Stimulated activated CD8-positive, alpha-beta memory T cell treated with anti-CD3 and anti-CD28 coated beads, Interleukin-4, amount 100 ng/mL, for 48 hours (primary cell): ENCODE data around the gene DNAH1.

Source experiments
- DNase-seq: peaks from one replicate; pipeline ENCODE4 v3.0.0-alpha.2; 2020

Gene DNAH1

DNA sequence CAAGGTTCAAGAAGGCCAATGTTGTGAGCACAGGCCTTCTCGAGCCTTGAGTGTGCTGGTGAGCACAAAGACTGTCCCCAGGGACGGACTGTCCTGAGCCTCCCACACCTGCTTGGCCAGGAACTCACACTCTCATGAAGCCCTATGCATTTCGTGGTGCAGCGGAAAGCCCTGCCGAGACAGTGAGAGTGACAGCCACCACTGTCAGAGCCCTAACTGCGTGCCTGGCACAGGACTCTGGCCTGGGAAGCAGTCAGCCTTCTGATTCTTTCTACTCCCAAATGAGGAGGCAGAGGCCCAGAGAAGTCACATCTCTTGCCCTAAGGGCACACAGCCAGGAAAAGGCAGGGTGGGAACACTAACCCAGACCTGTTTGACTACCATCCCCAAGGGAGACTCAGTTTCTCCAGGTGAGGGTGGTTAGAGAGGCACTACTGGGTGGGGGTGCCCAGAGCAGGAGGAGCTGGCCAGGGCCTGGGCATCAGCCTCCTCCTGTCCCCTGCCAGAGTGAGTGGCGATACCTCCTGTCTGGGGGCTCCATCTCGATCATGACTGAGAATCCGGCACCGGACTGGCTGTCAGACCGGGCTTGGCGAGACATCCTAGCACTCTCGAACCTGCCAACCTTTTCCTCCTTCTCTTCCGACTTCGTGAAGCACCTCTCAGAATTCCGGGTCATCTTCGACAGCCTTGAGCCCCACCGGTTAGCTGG, 78.0 kb downstream of the DNAH1 start:
- DNase-seq = no peak

DNA sequence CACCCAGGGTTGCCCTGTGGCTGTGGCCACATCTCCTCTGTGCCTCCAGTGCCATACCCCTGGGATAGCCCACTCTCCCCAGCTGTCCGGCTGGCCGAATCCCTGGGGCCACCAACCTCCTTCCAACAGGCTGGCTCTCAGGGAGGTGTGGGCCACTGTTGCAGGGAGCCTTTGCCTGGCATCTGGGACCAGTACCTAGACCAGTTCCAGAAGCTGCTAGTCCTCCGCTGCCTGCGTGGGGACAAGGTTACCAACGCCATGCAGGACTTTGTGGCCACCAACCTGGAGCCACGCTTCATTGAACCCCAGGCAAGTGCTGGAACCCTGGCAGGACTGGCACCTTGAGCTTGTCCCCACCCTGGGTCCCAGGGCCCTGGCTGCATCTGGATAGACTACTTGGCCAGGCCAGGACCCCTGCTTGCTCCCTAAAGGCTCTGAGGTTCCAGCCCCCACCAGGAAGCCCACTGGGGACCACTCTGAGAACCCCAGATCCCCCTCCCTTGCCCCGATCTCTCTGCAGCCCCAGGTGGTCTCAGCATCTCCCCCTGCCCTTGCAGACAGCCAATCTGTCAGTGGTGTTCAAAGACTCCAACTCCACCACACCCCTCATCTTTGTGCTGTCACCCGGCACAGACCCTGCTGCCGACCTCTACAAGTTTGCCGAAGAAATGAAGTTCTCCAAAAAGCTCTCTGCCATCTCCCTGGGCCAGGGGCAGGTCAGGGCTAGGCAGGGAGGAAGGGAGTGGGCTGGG, 78.8 kb downstream of the DNAH1 start:
- no peak for DNase-seq

DNA sequence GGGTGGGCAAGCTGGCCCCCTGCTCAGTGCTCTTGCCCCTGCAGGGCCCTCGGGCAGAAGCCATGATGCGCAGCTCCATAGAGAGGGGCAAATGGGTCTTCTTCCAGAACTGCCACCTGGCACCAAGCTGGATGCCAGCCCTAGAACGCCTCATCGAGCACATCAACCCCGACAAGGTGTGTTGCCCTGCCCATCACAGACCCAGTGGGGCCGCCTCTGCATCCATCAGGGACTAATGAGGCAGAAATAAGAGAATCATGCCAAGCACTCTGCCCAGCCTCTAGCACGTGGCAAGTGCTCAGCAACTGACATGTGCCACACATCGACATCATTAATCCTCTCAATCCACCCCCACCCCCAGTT, 79.4 kb downstream of the DNAH1 start:
- no peak for DNase-seq

DNA sequence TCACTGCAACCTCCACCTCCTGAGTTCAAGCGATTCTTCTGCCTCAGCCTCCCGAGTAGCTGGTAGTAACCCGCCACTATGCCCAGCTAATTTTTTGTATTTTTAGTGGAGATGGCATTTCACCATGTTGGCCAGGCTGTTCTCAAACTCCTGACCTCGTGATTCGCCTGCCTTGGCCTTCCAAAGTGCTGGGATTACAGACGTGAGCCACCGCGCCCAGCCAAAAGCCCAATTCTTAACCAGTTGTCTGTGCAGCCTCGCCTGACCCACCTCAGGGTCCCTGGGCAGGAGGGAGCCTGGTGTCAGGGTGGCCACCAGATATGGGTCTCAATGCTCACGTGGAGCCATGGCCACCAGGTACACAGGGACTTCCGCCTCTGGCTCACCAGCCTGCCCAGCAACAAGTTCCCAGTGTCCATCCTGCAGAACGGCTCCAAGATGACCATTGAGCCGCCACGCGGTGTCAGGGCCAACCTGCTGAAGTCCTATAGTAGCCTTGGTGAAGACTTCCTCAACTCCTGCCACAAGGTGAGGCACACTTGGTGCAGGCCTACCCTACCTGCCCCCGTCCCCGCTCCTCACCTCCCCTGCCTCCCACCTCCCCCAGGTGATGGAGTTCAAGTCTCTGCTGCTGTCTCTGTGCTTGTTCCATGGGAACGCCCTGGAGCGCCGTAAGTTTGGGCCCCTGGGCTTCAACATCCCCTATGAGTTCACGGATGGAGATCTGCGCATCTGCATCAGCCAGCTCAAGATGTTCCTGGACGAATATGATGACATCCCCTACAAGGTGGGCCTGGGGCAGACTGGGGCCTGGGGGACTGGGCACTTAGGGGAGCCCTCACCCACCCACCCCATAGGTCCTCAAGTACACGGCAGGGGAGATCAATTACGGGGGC, 80.1 kb downstream of the DNAH1 start:
- DNase-seq = no peak

DNA sequence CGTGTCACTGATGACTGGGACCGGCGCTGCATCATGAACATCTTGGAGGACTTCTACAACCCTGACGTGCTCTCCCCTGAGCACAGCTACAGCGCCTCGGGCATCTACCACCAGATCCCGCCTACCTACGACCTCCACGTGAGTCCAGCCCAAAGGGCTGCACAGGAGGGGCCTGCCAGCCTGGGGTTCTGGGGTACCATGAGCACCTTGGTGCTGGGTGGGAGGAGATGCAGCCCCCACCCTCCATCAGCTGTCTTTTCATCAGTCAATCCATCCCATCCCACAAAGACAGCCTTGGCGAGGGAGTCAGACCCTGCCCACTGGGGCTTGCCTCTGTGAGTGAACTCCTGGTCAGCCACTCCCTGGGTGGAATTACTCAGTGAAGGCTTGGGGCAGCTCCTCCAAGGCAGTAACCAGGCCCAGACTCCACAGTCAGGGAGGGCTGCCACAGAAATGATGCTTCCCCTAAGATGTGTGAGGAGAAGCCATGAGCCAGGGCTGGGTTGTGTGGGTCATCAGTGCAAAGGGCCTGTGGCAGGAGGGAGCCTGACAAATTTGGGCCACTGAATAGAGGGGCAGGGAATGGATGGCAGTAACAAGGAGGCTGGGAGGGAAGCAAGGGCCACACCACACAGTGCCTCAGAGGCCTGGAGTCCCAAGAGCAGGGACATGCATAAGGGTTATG, 80.9 kb downstream of the DNAH1 start:
- DNase-seq = no peak

DNA sequence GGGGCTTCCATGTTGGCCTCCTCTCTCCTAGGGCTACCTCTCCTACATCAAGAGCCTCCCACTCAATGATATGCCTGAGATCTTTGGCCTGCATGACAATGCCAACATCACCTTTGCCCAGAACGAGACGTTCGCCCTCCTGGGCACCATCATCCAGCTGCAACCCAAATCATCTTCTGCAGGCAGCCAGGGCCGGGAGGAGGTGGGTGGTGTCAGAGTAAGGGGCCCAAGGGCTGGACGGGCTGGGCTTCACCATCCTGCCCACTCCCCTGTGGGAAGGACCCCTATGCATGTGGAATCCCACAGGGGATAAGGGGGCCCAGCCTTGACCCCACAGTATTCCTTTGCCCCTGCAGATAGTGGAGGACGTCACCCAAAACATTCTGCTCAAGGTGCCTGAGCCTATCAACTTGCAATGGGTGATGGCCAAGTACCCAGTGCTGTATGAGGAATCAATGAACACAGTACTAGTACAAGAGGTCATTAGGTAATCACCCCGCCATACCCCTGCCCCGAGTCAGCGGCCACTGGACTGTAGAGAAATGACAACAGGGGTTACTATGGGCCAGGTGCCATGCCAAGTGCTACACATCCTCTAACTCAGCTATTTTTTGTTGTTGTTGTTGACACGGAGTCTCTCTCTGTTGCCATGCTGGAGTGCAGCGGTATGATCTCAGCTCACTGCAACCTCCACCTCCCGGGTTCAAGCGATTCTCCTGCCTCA, 81.7 kb downstream of the DNAH1 start:
- DNase-seq = no peak

DNA sequence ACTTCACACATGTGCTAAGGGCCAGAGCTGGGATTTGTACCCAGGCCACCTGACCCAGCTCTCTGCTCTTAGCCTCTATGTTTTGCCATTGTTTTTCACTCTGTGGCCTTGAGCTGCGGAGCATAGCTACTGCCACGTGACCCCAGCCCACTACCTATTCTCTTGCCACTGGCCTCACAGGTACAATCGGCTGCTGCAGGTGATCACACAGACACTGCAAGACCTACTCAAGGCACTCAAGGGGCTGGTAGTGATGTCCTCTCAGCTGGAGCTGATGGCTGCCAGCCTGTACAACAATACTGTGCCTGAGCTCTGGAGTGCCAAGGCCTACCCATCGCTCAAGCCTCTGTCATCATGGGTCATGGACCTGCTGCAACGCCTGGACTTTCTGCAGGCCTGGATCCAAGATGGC, 82.6 kb downstream of the DNAH1 start:
- DNase-seq = no peak

DNA sequence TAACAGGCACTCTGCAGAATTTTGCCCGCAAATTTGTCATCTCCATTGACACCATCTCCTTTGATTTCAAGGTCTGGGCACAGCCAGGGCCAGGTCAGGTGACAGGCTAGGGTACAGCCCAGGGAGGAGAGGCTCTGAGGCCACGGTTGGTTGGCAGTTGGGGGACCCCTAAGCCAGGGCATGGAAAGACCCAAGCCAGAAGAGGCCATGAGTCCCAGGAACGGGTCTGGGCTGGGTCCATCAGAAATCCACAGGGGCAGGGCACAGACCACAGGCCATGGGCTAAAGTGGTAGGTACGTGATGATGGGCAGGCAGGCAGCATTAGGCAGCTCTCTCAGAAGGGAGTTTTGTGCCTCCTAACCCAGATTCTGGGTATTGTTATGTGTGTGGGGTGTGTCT, 83.0 kb downstream of the DNAH1 start:
- DNase-seq = no peak

DNA sequence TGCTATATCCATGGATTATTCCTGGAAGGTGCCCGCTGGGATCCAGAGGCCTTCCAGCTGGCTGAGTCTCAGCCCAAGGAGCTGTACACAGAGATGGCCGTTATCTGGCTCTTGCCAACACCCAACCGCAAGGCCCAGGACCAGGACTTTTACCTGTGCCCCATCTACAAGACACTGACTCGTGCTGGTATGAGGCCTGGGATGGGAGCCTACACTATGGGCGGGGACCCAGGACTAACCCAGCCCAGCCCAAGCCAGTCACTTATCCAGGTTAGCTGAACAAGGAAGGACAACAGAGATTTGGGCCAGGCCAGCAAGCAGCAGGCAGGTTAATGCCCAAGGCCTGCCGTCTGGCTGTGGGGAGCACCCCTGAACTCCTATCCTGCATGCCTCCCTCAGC, 83.5 kb downstream of the DNAH1 start:
- no peak for DNase-seq

DNA sequence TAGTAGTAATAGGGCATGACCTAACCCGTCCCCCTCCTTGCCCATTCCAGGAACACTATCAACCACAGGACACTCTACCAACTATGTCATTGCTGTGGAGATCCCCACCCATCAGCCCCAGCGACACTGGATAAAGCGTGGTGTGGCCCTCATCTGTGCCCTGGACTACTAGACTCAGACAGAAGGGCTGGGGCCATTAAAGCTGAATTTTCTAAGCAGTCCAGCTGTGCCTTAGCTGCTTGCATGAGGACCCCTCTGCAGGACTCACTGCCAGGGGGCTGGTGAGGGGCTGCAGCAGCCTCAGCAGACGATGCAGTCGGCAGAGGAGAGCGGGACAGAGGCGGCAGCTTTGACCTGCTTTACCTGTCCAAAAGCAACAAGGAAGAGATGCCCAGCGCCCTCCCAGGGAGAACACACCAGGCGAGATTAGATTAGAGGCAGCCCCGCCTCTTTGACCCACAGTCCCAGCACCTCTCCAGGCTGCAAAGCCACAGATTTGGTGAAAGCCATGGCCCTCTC, 84.2 kb downstream of the DNAH1 start:
- no peak for DNase-seq

DNA sequence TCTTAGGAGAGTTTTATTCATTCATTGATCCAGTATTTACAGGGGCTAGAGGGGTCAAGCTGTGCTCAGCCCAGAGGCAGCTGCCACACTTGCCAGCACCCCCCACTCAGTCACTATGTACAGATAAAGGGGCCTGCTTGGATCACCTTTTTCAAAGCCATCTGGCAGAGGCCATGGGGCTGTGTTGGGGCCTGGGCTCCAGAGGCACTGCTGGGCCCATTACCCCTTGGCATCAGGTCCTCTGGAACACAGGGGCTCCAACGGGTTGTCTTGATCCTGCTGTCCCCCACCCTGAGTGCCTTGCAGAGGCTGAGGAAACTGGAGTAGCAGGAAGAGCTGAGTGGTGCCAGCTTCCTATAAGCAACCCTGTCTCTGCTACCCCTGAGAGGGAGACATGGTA, 84.9 kb downstream of the DNAH1 start:
- DNase-seq = no peak

DNA sequence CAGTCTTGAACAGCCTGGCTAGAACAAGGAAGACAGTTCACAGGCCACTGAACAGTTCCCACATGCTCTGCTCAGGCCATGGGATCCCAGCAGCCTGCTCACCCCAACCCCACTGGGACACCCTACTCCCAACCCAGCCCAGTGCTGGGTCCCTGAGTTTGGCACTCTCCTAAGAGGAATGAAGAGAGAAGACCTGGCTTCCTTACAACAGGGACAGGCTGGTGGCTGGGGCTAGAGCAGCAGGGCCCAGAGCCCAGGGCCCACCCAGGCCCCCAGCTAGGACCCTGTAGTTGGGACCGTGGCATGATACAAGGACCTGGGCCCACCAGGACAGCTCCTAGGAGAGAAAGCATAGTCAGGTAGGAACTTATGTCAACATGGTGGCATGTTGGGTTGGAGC, 85.4 kb downstream of the DNAH1 start:
- no peak for DNase-seq

DNA sequence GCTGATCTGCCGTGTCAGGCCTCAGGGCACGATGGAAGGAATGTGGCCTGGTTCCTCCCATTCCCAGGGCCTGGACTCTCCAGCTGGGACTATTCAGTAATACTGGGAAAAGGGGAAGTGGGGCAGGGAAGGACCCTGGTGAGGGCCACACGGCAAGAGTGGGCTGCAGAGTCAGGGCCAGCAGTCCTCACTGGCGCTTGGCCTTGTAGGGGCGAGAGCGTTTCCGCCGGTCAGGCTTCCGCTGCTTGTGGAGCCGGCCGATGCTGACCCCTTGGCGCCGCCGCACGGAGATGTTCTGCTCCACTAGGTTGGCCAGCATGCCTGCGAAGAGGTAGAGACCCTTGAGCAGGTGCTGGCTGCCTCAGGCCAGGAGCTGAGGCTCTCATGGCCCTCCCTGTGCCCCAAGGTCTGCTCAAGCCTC, 86.0 kb downstream of the DNAH1 start:
- DNase-seq = no peak

DNA sequence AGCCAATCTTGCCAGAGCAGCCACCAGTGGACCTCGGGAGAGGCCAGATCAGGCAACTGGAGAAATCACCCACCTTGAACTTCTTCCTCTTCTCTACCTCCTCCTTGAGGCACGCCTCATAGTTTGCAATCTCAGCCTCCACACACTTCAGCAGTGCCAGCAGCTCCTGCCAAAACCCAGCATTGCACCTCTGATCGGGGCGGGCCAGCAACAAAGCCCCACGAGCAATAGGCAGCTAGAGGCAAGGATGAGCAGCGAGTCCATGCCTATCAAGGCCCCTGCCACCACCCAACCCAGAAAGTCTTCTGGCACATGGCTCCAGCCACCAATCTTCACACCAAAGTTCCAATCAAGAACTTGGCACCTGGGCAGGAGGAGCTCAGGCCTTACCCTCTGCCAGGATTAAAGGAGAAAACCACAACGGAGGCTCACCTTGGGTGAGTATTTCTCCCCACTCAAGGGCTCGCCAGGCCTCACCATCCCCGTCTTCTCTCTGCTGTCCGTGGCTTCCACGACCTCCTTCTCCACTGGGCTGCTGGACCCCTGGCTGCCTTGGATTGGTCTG, 86.7 kb downstream of the DNAH1 start:
- DNase-seq = no peak

DNA sequence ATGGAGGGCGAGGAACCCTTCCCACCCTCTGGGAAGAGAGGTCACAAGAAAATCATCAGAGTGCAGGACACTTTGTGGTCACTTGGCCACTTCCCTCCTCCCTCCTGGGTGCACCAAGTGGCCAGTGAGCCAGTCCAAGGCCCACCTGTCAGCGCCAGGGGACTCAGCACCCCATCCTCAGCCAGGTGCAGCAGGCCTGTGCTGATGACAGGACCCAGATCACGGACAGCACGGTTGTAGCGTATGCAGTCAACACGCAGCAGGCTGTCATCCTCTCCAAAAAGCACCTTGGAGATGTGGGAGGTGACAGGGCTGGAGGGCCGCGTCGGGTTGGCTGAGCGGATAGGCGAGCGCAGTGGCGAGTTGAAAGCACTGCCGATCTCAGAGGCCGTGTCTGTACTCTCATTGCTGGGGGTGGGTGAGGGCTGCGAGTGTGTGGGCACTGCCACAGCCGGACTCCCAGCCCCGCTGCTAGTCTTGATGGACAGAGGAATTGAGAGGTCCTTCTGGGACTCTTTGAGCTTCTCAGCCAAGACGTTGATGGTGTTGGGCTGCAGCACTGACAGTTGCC, 87.2 kb downstream of the DNAH1 start:
- no peak for DNase-seq

DNA sequence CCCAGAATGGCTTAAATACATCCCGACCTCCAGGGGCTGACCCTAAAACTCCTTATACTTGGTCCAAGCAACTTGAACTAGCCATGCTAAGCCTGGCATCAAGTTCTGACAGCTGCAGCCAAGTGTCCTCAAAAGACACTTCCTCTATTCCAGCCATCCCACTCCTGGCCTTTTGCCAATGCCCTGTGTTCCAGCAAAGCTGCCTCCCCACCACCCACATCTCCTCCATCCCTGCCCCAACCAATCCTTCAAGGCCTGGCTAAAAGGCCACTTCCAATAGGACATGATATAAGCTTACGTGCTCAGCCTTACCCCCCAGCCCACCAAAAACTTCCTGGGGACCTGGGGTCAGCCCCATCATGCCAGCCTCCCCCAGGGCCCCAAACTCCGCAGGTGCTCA, 87.8 kb downstream of the DNAH1 start:
- no peak for DNase-seq

DNA sequence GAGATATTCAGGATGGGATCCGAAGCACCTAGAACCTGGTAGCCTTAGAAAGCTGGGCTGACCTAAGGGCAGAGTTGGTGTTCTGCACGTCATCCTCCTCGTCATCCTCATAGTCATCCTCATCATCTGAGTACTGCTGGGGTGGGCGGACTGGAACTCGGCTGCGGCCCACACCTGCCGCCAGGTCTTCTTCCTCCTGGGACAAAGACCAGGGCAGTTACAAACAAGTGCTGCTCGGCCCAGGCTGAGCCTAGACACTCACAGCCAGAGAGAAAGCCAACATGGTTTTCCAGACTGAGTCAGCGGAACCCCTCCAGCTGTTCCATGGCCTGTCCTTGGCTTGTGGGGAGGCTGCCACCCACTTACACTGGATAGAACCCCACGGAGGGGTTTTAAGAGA, 88.3 kb downstream of the DNAH1 start:
- no peak for DNase-seq

DNA sequence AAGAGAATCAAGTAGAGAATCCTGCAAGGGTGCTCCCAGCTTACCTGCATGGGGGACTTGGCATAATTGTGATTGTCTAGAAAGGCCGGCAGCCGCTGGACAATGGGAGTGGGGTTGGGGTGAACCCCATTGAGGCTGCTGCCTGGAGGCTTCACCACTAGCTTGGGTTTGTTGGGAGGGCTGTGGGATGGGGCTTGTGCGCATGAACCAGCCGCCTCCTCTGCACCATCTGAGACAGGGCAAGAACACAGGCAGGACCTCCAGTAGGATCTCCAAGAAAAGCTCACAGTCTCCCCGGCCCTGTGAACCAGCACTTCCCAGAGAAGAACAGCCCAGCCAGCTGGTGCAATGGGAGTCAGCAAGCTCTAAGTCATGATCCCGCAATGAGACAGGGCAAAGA, 88.9 kb downstream of the DNAH1 start:
- no peak for DNase-seq

DNA sequence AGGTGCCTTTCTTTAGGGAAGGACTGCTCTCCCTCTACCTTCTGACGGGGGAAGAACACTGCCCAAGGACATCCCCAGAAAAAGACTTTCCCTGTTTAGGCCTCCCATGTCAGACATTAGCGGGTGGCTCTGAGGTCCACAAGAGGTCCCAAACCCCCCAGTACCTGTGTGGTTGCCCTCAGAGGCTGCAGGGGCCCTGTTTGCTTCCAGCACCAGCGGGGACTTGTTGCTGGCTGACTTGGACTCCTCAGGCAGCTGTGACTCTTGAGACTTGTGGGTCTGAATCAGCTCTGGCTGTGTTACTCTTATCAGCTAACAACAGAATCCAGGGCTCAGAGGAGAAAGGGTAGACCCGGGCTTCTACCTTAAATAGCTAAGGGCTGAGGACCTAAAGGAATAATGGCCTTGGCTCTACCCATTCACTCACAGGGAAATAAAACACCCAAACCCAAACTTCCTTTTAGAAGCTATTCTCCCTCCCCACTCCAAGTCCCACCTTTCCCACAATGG, 89.5 kb downstream of the DNAH1 start:
- DNase-seq = no peak

DNA sequence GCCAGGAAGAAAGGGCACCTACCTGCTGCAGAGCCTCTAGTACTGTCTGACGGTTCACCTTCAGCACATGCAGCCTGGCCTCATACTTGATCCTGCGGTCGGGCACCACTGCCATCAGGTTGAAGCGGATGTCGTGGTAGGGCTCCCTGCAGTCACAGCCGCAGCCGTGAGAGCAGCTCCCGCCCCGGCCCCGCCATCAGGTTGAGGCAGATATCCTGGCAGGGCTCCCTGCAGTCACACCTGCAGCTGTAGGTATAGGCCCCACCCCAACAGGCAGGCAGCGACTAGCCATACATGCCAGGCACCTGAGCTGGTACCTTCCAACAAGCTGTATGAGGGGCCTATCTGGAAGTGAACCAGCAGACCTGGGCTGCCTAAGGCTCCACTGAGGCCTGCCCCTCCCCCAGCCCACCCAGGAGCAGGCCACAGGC, 90.1 kb downstream of the DNAH1 start:
- no peak for DNase-seq
